Hematopoietic multipotent progenitor cell treated with erythropoietin and hydrocortisone succinate and interleukin-3 and kit ligand, for 15 days (in vitro differentiated cells): ENCODE data around the gene EN1.

Experiments
- DNase-seq: peaks from one replicate; pipeline ENCODE4 v3.0.0-alpha.2; 2015; ENCODE audit warnings: low spot score

Gene EN1

DNA sequence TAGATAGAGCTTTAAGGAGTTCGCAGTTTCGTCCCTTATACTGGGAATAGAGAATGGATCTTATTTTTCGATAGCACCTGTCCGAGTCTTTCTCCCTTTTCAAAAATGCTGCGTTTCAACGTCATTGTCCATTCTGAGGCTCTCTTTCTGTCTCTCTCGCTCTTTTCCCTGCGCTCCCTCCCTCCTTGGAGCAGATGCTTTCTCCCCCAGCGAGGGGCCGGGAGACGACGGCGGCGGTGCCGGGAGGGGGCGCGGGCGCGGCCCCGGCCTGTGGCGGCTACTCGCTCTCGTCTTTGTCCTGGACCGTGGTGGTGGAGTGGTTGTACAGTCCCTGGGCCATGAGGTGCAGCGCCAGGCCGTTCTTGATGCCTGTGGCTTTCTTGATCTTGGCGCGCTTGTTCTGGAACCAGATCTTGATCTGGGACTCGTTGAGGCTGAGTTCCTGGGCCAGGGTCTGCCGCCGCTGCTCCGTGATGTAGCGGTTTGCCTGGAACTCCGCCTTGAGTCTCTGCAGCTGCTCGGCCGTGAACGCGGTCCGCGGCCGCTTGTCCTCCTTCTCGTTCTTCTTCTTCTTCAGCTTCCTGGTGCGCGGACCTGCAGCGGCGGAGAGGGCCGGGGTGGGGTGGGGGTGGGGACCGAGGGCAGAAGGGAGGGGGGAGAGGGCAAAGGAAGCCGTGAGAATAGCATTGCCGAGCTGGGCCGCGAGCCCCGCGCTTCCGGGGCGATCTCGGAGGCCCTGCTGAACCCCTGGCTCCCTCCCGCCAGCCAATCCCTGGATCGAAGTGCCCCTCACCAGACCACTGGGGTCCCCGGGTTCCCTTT, 4.6 kb downstream of the EN1 start:
- DNase-seq = no peak

DNA sequence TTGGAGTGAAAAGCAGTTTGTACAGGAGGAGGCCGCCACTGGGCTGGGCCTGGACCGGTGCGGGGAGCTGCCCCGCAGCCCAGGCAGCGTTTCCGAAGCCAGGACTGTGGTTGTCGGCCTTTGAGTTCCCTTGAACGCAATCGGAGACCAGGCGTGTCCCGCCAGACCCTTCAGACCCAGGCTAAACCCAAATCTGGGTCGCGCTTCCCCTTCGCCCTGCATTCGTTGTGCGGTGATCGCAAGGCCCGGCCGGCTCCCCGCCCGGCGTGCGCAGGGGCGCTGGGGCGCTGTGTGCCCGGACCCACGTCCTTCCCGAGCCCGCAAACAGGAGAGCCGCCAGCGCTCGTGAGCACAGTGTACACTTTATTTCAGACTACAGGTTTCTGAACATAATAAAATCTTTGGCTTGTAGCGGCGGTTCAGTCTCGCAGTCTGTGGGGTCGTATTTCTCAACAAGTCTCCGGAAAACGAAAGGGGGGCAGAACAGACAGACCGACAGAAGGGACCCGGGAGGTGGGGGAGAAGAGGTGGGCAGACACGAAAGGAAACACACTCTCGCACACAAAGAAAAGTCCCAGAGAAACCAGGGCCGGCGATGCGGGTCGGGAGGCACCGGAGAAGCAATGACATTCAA, 5.5 kb downstream of the EN1 start:
- no peak for DNase-seq

DNA sequence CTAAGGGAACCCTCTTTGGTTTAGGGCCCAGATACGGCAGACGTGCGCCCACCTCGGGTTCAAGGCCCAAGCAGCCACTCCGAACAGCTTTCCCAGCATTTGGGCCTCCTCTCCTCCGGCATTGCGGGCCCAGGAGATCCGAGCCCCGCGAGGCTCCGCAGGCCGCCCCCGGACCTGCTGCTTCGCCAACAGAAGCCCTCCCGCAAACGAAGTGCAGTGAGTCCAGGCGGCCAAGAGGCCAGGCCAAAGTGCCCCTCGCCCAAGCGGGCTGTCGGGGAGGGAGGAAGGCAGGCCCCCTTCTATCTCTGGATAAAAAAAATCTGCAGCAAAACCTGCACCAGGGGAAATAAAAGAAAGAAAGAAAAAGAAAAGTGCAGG, 6.0 kb downstream of the EN1 start:
- DNase-seq = no peak

DNA sequence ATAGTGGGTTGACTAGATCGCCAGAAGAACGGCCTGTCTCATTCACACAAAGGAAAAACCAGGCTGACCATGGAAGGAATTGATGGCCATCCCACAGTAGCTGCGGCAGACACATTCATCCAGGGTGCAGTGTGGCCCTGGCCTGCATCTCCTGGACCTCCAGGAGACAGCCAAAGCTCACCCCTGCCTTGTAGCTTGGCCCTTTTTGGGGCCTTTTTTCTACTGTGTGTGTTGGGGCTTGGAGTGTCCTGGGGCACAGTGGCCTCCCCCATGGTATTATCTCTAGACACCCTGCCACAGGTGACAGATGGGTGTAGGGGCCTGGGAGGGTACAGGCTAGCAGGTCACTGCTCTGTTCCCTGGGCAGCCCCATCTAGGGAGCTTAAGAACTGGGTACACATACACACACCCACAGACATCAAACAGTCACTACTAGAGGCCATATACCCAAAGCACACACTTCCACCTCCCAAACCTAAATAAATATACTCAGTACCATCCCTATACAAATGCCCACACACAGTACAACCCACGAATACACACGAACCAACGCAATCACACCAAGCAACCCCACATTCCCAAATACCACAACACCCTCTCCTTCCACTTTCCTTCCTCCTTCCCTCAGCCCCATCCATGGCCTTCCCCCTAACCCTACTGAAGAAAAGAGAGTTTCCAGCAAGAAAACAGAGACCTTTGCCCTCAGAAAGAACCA, 8.6 kb downstream of the EN1 start:
- no peak for DNase-seq

DNA sequence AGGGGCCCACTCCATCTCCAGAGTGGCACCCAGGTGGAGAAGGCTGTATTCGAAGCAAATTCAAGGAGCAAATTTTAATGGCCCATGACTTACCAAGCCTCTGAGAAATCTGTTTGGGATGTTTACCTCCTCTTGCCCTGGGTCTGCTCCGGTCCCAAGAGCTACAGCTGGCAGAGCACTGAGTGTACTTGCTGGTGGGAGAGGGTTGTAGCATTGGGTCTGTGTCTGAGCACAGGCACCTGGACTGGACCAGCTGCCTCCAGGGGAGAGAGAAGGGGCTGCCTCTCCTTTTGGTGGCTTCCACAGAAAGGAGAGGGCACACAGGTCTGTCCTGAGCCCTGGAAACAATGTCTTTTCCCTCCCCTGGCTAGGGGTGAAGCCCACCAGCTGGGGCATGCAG, 9.8 kb downstream of the EN1 start:
- DNase-seq = no peak

DNA sequence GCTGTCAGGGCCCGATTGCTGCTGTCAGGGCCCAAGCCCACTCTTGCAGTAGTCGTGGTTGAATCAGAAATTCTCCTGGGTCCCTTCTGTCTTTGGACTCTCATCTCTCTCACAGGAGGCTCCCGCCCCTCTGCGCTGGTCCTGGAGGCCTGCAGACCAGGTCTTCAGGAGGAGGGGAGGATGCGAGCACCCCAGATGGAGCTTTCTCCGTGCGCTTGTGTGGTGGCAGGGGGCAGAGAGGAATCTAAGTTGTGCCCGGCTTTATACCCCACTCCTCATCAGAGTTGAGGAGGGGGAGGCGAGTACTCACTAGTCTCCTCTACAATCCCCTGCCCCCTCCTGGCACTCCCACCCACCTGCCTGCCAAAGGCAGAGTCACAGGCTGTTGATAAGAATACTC, 10.4 kb downstream of the EN1 start:
- no peak for DNase-seq

DNA sequence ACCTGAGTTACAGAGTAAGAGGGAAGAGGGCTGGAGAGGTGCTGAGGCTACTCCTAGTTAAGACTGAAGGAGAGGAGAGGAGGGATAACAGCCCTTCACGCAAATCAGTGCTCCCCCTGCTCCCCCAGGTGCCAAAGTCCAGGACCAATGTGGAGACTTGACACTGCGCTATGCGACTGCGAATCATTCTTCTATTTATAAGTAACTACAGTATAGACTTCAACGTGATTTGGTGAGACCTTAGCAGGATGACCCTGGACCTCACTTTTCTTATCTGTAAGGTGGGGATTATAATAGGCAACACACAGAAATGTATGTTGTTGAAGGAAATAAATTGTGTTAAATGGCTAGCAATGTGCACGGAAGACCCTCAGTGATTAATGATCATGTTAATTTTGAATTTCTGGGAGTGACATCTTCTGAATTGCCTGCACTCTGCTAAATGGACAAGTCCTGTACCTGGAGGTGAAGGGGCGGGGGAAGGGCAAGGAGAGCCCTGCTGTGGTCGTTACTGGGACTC, 11.0 kb downstream of the EN1 start:
- DNase-seq = no peak

DNA sequence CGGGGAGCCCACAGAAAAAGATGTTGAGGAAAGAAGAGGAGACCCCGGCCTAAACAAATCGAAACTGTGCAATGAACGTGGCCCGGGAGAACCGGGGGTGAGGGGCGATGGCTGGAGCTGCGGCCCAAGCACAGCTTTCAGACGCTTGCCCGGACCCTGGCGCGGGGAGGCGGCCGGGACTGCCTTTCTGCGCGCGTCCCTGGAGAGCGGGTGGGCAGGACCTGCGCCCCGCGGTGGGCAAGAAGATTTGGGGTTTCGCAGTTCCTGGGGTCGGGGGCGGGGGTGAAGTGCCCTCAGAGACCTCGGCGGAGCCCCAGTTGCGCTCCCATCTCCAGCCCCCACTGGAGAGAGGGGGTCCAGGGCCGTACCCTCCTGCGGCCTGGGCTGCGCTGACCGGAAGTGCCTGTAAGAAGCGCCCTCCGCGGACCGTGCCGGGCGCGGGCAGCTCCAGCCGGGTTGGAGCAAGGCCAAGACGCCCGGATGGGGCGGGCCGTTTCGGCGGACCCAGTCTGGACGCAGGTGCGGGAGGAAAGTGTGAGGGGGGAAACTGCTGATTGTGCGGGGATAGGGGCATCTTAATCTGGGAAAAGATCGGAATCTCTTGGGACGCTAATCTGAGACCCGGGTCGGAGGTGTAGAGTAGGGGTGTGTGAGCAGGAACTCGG, 11.6 kb downstream of the EN1 start:
- no peak for DNase-seq

DNA sequence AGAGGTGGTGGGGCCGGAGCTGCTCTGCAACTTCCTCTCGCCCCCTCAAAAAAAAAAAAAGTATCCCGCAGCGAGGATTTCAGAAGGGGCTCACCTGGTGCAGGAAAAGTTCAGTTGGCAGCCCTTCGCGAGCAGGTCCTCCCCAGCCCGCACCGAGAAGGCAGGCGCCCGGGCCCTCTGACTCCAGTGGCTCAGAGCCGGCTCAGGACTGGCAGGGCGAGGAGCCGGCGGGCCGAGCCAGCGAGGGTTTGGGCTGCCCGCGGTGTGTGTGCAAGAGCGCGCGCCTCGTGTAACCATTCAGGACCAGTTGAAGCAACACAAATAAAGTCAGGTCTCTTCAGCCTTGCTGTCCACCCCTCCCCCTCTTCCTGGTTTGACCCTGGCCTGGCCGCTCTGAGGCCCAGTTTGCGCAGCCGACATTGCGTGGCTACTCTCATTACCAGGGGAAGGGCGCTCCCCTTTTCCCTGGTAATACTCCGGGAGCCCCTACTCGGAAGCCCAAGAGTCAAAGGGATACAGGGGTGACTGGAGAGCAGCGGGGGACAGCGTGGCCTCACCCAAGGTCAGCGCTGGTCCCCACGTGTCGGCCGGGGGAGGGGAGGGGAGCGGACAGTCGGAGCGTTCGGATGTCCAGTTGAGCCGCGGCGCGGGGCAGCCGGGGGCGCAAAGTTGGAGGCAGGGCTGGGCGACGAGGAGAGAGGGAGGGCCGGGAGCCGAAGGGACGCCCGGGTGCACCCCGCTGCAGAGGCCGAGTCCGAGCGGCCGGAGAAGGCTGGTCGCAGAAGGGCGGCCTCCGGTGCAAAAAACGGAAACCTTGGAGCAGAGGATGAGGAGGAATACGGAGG, 12.3 kb downstream of the EN1 start:
- no peak for DNase-seq

DNA sequence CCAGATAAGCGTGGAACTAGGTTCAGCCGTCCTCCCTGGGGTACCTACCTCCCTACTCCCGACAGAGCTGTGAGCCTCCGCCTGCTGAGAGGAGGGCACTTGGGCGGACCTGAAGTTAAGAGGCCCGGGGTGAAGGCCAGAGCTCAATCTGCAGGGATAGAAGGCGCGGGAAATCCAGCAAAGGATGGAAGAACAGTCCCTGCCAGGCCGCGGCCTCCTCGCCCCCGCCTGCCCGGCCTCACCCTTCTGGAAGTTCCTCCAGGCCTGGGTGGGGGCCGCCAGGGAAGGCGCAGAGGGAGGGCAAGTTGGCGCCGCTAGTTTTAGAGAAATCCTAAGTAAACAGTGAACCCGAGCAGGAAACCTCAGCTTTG, 13.0 kb downstream of the EN1 start:
- DNase-seq = no peak

DNA sequence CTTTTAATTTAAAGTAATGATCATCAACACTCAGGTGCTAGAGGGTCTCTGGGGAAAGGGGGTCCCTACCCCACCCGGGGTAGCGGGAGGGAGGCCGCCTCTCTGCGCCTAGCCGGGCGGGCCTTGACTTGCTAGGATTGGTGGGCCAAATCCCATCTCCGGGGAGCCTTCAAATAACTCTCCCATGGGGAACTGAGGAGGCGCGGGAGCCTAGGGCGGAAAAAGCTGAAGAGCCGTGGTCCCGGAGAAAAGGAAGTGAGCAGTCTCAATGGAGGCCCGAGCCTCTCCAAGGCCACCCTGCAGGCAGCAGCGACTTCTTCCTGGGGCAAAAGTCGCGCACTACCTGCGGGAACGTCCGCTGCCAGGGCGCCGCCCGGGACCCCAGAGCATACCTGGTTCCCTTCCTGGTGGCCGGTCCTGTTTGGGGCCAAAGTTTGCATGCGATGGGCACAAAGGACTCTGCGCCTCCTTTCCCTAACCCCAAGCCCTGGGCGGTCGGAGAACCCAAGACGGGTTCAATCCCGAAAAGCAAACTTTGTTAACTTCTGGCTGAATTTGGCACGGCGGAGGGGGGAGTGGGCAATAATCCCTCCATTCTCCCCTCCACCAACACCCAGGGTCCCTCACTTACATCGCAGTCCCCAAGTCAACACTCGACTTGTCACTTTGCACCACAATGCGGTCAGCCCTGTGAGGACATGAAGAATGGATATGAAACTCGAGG, 13.6 kb downstream of the EN1 start:
- no peak for DNase-seq

DNA sequence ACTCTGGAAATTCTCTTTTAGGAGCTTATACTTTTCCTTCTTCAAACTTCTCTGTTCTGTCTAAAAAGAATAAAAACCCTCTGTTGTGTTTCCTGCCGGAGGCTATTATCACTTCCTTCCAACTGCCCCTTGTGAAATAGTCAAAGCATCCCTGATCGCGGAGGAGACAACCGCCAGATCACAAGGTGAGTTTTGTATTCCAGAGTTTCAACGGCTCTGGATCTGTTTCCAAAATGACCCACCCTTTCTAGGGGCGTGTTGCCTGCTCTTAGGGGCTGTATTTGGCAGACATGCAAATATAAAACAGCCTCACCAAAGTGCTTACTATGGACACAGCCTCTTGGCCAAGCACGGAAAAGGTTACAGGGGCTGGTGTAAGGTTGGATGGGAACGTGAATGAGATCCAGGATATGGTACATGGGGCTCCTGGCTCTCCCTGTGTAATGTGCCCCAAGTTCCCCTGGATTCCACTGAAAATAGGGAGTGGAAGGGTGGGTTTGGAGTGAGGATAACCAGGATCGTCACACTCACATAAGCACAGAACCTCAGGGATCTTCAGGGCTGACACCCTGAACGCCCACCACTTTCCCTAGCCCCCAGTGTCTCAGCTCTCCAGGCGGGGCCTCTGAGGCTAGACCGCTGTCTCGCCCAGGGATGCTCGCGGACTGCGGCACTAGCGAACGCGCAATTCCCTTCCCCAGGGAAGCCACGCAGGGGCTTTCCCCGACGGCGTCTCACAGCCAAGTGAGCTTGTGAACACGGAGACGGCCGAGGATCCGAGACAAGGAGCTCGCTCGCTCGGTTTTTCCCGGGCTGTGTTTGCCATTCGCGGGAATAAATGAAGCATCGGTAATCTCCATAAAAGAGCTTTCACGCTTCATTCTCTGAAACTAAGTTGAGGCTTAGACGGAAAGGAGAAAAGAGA, 14.4 kb downstream of the EN1 start:
- no peak for DNase-seq

DNA sequence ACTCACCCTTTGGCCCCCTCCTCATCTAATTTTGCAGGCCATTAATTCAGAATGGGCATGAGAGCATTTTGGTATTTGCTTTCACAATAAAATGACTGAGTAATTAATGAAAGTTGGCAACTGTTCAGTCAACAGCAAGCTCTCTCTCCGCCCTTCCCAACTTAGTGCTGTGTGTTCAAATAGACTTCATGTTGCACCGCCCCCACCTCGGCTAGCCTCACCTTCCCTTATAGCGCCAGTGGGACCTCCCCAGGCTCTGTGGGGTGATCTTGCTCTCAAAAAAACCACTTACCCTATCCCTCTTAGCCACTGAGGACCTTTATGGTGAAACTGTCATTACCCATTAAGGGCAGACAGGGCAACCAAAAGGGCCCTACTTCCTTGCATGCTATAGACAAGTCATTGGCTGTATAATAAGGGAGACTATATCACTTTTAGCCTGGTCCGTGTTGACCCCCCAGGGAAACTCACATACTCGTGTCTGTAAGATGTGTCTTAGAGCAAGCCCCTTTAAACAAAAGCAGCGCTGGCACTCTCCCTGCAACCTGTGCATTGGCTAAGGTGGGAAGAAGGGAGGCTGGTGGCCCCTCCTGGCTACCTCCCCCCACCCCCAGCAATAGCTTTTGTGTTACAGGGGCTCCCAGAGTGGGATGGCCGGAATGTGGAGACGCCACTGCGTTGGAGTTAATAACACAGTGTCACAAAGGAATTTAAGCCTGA, 15.2 kb downstream of the EN1 start:
- no peak for DNase-seq

DNA sequence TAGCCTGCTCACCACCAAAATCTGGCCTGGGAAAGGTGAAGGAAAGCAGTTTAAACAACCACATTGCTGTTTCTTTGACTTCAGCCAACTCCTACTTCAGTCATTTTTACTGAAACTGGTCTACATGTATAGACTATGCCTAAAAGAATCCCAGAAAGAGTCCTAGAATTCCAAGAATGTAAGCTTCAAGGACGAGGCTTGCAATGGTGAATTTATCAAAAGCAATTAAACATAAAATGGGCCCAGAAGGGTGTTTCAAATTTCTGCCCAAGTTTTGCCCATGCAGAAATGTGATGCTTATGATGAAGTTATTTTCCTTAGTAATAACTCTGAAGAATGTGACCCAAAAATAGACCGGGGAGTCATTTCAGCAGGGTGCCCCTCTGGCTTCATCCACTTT, 16.6 kb downstream of the EN1 start:
- DNase-seq = no peak

DNA sequence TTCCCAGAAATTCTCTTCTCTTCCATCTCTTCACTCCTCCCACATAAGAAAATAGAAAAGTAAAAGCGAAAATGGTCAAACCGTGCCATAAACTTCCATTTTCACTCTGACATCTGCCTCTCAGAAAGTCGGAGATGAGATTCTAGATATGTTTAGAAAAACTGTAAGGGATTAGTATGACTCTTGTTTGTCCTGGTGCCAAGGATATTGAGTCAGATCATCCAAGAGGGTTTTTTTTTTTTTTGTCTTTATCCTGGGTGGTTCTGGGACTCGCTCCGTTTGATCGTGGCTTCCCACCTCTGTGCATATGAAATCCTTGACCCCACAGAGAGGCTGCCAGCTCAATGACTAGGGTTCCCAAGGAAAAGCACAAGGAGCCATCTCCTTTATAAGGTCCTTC, 17.3 kb downstream of the EN1 start:
- no peak for DNase-seq

DNA sequence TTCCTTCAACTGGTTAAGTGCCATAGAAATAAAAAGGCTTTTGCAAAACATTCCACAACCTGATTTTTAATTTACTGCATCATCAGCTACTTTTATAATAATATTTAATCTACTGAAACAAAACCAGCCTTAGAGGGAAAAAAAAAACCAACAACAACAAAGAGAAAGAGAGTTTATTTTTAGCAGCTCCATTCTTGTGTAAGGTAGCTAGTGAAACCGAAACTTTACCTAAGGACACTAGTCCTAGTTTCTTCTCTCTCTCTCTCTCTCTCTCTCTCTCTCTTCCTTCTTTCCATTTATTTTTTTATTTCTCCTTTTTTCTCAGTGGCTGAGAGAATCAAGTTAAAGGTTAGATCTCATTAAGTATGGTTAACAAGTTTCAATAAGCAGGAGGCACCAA, 21.4 kb downstream of the EN1 start:
- no peak for DNase-seq

DNA sequence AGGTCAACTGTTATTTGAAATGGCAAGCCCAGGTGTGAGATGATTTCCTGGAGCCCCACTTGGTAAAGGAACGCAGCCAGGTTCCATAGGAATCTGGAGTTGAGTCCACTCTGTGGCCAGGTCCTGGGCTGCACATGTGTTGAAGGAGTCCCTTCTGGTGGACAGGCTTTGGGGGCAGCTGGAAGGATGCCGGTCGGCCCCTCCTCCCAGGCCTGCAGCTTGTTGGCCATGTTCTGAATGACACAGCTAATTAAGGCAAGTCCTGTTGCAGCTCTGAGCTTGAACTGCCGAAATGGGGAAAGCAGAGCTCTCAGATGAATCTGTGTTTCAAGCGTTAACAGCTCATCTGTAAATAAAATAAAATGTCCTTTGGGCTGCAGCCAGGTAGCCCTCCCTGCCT, 23.8 kb downstream of the EN1 start:
- no peak for DNase-seq

DNA sequence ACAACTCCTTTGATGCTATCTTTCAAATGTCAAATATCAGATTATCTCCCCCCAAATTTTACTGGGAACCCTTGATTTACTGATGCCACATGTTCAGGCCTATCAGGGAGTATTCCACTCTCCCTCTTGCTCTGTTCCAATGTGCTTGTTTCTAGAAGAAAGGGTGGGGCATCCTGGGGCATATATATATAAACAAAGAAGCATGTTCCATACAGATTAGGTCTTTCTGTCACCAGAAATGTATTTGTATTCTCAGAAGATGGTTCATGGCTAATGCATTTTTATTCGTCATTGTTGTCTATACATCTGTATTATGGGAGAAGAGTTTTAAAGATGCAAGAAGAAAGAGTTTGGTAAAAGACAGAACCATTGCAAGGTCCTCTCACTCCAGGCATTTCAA, 24.9 kb downstream of the EN1 start:
- no peak for DNase-seq

DNA sequence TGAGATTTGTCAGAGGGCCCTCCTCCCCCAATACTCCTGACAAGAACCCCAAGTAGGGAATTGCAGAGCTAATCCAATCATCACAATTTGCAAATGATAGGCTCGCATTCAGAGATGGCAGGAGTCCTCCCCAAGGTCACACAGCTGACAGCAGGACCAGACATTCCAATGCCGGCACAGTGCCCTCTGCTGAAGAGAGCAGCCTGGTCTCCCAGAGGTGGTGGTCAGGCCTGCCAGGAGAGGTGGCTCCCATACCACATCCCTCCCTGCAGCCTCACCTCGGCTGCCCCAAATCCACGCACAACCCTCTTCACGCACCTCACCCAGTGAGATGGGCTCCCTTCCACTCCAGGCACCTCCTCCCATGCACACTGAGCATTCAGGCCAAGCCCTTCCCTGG, 25.4 kb downstream of the EN1 start:
- no peak for DNase-seq
